ENCODE measurements around the gene TNRC6C. TPM values are rescaled to one million over a fixed set of nuclear protein-coding genes. Genes with fewer than 3 reads are reported as not detected.

TNRC6C gene
- total RNA-seq, 4 donors from 2014 or later, result 15.8 to 30.3 (median 27.7) TPM

- peaks cover 65% of the 10 kb centered on the region for H3K27me3 ChIP-seq
- H3K4me3 ChIP-seq, result peak overlapping the region in 1 of 2 donors; percentile 39
- H3K9me3 ChIP-seq, result no peaks in the 10 kb centered on the region
- H3K4me1 ChIP-seq, result peaks cover 0 to 55% (median 23%) of the 10 kb centered on the region in 3 donors
- 93% methylated on average over 5 of the region's 38 CpGs; no CpG with 5 or more reads in 1 of the 2 donors for WGBS, 2 donors (ENCODE audit: low coverage in 1 of 2)
- no peak for ATAC-seq
- H3K27ac ChIP-seq, result peak overlapping the region in 1 of 4 donors; percentile 17
- no peaks in the 10 kb centered on the region for H3K36me3 ChIP-seq
- TF ChIP-seq POLR2AphosphoS5 (IDR thresholded peaks at IDR 0.05), result no peak
Measured at GRCh38 chr17:78132084-78132676, 173.7 kb downstream of the TNRC6C start.

GRCh38 chr17:78132767-78133178, 174.3 kb downstream of the TNRC6C start:
- H3K36me3 ChIP-seq, result no peaks in the 10 kb centered on the region
- H3K9me3 ChIP-seq, result no peaks in the 10 kb centered on the region
- no peak overlapping the region for H3K27ac ChIP-seq
- H3K27me3 ChIP-seq, result peaks cover 59% of the 10 kb centered on the region
- ATAC-seq, result no peak
- no peak for TF ChIP-seq CTCF (IDR thresholded peaks at IDR 0.05)
- H3K4me1 ChIP-seq, result peaks cover 0 to 49% (median 23%) of the 10 kb centered on the region in 3 donors
- H3K4me3 ChIP-seq, result peak overlapping the region in 1 of 2 donors; percentile 39
- no CpG with 5 or more reads among the region's 9 CpGs for WGBS, 2 donors (ENCODE audit: low coverage in 1 of 2)

- no peak overlapping the region for H3K27ac ChIP-seq
- H3K9me3 ChIP-seq, result no peaks in the 10 kb centered on the region
- peaks cover 0 to 43% (median 17%) of the 10 kb centered on the region in 3 donors for H3K4me1 ChIP-seq
- peaks cover 53% of the 10 kb centered on the region for H3K27me3 ChIP-seq
- TF ChIP-seq POLR2AphosphoS5 (IDR thresholded peaks at IDR 0.05), result no peak
- TF ChIP-seq CTCF (IDR thresholded peaks at IDR 0.05), result no peak
- TF ChIP-seq POLR2A (IDR thresholded peaks at IDR 0.05), result no peak
- no peak for TF ChIP-seq EP300 (IDR thresholded peaks at IDR 0.05)
- WGBS, 2 donors (ENCODE audit: low coverage in 1 of 2), result 95% methylated on average over 11 of the region's 30 CpGs; no CpG with 5 or more reads in 1 of the 2 donors
- no peak for ATAC-seq
- H3K36me3 ChIP-seq, result no peaks in the 10 kb centered on the region
- no peak overlapping the region for H3K4me3 ChIP-seq
Measured at GRCh38 chr17:78133179-78133951, 174.9 kb downstream of the TNRC6C start.

- no peak for ATAC-seq
- 77 to 81% methylated on average over 11 to 18 of the region's 39 CpGs for WGBS, 2 donors (ENCODE audit: low coverage in 1 of 2)
- no peak overlapping the region for H3K27ac ChIP-seq
- H3K4me3 ChIP-seq, result no peak overlapping the region
- no peaks in the 10 kb centered on the region for H3K36me3 ChIP-seq
- H3K4me1 ChIP-seq, result peaks cover 0 to 34% (median 13%) of the 10 kb centered on the region in 3 donors
- H3K9me3 ChIP-seq, result no peaks in the 10 kb centered on the region
- peaks cover 45% of the 10 kb centered on the region for H3K27me3 ChIP-seq
- peak in 2 of 4 experiments; percentile 10 to 44 for TF ChIP-seq CTCF (IDR thresholded peaks at IDR 0.05)
- no peak for TF ChIP-seq POLR2A (IDR thresholded peaks at IDR 0.05)
- TF ChIP-seq EP300 (IDR thresholded peaks at IDR 0.05), result no peak
Measured at GRCh38 chr17:78133971-78134898, 175.7 kb downstream of the TNRC6C start.

- Histone ChIP-seq H3K4me3 (no peak overlapping the region), H3K4me1 (peaks cover 0 to 27% (median 13%) of the 10 kb centered on the region in 3 donors), H3K27ac (no peak overlapping the region), H3K36me3 (no peaks in the 10 kb centered on the region), H3K27me3 (peaks cover 37% of the 10 kb centered on the region), H3K9me3 (no peaks in the 10 kb centered on the region)
- no peak for TF ChIP-seq EP300 (IDR thresholded peaks at IDR 0.05)
- no peak for TF ChIP-seq POLR2AphosphoS5 (IDR thresholded peaks at IDR 0.05)
- no peak for TF ChIP-seq POLR2A (IDR thresholded peaks at IDR 0.05)
- no peak for TF ChIP-seq CTCF (IDR thresholded peaks at IDR 0.05)
- WGBS, 2 donors (ENCODE audit: low coverage in 1 of 2), result 83% methylated on average over 4 of the region's 9 CpGs; no CpG with 5 or more reads in 1 of the 2 donors
- ATAC-seq, result no peak
Measured at GRCh38 chr17:78134899-78135385, 176.4 kb downstream of the TNRC6C start.
